Activated CD8-positive, alpha-beta memory T cell treated with anti-CD3 and anti-CD28 coated beads, Interleukin-2, amount 50 U/mL, for 24 hours (primary cell): Measurements from ENCODE around the gene ROPN1.
"Not testable (repeated sequence)": the region's sequence is repeated elsewhere in the genome, so short reads cannot be mapped to it uniquely, and the experiment has no call there.

ENCODE experiments used
- DNase-seq: peaks from one replicate; pipeline ENCODE4 v3.0.0-alpha.2; 2020; ENCODE audit errors: extremely low read depth

Gene ROPN1

DNA sequence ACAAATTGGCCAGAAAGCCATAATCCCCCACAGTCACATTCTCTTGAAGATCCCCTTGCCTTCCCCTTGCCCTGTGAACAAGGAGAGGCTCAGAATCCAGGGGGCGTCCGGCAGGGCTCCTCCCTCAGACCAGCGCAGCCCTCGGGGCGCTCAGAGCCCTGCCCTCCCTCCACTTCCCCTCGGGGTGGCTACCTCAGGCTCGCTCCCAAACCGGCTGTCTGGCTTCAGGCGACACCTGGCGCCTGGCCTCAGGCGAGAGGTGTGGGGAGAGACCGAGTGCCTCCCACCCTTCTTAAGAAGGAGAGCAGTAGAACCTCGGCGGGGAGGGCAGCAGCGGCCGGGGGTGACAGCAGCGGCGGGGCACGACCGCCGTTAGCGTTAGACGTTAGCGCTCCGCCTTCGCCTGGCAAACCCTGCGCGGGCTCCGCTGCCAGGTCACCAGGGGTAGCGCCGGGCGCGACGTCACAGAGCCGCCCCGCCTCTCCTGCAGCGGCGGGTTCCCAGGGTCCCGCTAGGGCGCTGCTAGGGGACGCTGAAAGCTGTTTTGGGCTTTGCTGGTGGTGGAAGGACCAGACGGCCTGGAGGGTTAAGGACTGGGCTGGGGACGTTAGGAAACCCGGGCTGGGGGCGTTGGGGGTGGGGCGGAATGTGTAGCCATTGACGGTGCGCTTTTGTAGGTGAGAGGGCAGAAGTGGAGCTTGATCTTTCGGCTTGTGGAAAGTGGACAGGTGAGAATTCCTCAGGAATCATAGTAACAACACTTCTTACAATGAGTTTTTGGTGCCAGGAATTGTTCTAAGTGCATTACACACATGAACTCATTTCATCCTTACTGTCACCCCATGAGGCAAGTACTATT, at the start of gene ROPN1:
ROPN1 (minus strand) TSS at position 395 of the 859 bp plus-strand sequence. CDS start 11,643 bp downstream, outside the sequence.
- DNase-seq: not testable (repeated sequence)

DNA sequence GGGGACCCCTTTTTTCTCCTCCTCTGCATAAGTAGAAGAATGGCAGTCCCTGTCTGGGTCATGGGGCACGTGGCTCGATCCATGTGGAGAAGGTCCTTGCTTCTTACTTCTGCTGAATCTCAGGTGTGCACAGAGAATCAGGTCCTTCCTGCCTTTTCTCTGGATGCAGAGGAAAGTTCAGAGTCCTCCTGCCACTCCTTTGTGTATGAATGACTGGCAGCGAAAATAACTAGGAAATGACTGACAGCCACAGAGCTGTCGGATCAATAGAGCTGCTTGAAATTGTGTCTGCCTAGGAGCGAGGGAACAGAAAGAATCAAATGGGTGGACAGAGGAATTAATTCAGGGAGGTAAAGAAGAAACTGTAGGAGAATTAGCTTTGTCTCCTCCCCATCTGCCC, 49.6 kb upstream of the ROPN1 start:
- no peak for DNase-seq

DNA sequence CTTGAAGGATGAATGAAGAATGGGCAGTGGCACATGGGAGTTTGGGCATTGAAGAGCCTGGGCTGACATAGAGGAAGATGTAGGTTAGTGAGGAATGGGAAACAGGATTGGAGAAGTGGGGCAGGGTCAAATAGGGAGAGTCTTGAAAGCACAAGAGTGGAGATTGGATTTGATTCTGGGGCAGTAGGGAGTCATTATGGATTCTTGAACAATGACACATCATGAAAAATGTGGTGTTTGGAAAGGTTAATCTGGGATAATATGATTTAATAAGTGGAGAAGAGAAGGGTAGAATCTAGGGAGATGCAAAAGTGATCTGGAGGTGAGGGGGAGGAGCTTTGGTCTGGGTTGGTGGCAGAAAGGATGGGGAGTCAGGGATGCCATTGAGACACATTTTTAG, 45.4 kb upstream of the ROPN1 start:
- no peak for DNase-seq

DNA sequence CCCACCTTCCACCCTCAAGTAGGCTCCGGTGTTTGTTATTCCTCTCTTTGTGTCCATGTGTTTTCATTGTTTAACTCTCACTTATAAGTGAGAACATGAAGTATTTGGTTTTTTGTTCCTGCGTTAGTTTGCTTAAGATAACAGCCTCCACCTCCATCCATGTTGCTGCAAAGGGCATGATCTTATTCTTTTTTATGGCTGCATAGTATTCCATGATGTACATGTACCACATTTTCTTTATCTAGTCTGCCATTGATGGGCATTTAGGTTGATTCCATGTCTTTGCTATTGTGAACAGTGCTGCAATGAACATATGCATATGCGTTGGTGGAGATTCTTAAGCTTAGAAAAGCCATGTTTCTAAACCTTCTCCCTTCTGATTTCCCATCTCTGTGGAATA, 44.3 kb upstream of the ROPN1 start:
- DNase-seq: not testable (repeated sequence)

DNA sequence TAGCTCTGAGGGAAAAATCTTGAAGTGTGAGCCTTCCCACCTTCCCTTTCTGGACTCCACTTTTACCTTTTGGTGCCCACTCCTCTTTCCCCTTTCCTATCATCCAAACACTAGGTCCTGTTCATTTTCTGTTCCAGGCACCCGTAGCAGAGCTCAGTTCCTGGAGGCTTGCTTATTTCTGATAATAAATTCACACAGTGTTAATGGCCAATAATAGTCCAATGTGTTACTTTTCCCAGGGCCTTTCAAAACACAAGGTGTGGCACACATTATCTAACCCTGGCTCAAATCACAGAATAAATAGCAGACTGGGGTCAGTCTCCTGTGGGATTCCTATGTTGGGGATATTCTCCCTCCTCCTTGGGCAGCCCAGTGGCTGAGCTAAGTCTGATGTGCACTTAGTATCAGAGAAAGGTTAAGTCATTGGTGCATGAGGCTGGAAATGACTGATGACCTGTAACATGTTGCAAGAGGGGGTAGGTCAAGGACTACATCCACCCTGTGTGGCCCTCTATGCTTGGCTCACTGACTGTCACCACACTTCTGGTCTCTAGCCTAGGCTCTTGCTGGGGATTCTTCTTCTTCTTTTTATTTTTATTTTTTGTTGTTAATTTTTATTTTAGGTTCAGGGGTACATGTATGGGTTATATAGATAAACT, 43.7 kb upstream of the ROPN1 start:
- no peak for DNase-seq

DNA sequence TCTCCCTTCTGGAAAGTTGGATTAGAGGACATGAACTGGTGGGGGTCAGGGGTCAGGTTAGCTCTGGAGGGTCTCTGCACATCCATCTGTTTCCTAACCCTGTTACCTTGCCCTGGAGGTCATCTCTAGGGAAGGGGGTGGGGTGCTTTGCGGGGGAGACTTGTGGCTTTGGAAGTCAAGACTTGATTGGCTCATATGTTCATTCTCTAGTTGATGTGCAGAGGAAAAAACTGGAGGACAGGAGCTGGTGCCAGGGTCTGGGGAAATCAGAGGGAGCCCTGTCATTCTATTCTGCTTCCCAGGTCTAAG, 42.9 kb upstream of the ROPN1 start:
- no peak for DNase-seq

DNA sequence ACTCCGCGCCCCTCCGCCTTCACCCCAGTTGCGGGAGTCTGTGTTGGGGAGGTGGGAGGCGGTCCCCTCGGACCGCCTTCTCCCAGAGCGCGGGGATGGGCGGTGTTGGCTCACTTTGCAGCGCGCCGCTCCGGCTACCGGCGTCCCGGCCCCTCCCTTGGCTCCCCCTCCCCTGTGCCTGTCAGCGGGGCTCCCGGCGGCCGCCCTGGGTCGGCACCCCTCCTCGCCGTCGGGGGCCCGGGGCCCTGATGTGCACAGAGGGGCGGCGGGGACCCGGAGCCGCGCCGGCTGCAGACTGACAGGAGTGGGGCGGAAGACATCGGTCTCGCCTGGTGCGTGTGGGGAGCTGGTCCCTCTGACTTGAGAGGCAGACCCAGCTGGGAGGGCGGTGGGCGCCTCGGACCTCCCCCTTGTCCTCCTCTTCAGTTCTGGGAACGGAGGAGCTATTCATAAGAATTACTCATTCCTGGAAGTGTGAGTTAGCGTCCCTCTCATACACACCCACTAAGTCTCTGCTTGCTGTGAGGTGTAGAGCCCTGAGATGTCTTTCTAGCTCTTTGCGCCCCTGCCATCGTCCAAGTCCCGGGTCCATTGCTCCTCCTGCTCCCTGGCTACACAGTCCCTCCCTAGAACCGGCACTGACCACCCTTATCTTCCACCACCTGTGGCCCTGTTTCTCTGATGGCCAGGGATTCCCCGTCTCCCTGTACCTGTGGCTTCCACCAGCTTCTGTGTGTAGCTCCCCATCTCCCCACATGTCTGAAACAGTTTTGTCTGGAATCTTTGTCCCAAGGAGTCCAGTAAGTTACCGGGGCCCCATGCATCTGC, 42.3 kb upstream of the ROPN1 start:
- no peak for DNase-seq

DNA sequence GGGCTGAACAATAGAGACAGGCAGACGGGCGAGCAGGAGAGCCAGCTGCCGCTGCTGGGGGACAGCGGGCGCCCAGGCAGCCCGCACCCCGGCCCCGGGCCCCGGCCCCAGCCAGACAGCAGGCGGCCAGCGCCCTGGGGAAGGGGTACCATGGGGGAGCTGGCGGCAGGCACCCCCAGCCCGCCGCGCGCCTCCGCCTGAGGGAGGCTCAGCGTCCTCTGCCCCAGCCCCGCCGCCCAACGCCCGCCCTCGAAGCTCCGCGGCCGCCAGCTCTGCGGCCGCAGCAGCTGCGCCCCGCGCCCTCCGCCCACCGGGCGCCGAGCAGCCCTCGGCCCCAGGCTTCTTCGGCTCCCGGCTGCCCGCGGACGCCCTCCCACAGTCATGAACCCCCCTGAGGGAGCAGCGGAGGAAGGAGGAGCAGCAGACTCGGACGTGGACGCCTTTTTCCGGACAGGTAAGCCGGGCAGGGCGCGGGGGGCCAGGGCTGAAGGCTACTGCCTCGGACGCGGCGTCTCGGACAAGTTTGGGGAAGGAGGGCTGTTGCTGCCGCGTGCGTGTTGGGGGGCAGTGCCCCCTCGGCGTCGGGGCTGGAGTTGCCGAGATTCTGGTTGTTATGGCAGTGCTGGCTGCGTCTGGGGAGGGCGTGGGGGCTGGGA, 41.6 kb upstream of the ROPN1 start, which contains the start of gene KALRN:
KALRN (plus strand) TSS at position 10 of the 656 bp plus-strand sequence.
- no peak for DNase-seq

DNA sequence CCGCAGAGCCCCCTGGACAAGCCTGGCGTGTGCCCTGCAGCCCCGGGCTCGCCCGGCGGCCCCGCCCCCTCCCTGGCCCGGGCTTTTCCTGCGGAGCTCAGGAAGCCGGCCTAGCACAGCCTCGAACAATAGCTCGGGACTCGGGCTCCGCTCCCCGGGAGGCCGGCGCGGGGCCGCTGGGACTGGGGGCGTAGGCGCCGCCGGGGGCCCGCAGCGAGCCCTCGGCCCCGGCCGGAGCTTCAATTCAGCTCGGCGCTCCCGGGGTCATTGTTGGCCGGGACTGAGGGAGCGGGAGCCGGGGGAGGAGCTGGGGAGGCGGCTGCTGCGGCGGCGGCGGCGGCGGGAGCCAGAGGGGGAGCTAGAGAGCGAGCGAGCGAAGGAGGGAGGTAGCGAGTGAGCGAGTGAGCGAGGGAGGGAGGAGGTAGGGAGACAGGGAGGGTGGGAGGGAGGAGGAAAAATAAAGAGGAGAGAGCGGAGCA, 41.0 kb upstream of the ROPN1 start:
- DNase-seq: peak; percentile 33

DNA sequence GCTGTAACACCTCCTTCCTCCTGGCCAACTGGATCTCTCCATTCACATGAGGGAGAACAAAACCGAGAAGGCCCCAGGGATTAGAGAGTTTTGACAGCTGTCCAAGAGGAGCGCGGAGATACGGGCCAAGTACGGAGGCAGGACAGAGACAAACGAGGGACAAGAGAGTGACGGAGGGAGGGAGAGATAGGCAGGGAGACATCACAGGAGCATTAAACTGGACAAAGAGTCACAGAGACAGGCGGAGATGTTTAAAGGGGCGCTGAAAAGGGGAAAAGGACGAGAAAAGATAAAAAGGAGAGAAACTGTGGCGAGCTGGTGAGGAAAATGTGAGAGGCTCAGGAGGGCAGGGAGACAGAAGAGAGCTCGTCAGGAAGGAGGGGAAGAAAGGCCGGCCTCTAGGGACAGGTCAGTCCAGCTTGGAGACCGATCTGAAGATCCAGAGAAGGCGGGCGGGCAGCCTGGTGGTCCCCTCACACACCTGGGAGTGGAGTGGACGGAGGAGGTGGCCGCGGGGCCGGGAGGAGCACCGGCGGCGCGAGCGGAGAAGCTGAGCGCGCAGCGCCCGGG, 40.5 kb upstream of the ROPN1 start:
- no peak for DNase-seq

DNA sequence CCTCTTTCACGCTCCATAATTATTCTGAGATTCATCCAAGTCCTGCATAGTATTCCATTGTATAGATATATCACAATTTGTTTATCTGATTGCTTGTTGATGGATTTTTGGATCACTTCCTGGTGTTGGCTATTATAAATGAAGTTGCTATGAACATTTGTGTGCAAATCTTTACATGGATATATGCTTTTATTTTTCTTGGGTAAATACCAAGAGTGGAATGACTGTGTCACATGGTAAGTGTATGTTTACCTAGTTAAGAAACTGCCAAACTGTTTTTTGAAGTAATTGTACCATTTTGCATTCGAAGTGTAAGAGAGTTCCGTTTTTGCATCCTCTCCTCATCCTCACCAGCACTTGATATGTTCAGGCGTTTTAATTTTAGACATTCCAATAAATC, 34.6 kb upstream of the ROPN1 start:
- DNase-seq: no peak

DNA sequence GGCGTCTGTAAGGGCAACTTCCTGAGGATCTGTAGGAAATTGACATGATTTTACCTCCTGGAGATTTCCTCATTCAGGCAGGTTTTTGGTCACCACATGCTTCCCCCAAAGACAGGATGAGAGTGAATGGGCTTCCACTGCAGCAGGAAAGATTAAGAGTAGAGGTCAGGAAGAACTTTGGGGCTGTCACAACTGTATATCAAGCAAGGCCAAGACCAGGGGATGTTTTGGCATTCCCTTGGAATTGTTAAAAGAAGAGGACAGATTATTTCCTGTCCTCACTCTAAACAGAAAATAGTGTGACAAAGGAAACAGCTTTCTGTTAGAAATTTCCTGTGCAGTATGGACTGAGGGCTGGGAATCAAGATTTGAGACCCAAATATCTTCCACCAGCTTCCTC, 31.6 kb upstream of the ROPN1 start:
- DNase-seq: not testable (repeated sequence)

DNA sequence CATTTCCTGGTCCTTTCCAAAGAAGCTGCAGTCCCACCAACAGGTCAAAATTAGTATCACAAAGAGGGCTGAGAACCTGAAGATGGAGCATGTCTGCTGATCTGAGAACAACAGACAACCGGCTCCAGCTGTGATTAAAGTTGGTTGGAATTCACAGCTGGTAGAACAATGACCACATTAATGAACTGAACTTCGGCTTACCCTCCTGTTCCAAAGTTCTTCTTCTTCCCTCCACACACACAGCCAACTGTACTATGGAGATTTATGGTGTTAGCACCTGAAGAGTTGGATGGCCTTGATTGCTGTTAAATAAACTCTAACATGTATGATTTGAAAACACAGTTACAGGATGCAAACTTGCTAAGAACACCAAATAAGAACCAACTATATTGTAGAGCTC, 27.4 kb upstream of the ROPN1 start:
- no peak for DNase-seq

DNA sequence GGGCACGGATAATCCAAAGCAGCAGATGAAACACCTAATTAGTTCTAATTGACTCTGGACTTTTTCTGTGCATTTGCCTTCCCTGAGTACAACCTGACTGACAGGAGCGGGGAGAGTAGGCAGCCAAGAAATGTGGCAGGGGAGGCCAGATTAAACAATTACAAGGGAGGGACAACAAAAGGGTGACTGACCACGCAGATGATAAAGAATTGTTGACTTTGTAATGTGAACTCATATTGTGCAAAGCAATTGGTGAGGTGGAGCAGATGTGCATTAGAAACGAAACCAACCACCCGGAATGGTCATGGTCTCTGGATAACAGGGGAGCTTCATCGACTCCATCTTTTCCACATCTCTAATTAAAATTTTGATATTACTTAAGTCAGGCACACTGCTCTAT, 25.6 kb upstream of the ROPN1 start:
- not testable (repeated sequence) for DNase-seq

DNA sequence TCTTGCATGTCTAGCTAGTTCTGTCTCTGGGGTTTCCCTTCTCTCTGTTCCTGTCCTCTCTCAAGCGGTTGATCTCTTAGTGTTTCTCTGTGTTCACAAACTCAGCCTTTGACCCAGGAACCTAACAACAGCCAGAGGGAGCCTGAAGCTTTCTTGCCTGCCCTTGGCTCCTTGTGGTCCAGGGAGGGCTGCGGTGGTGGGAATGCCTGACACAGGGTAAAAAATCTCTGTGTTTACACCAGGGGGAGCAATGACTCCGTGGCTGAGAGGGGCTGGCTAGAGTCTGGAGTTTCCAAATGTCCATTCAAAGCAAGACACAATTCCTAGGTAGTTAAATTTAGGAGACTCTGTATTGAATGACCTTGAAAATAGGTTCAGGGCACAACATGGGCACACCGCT, 24.6 kb upstream of the ROPN1 start:
- DNase-seq: not testable (repeated sequence)

DNA sequence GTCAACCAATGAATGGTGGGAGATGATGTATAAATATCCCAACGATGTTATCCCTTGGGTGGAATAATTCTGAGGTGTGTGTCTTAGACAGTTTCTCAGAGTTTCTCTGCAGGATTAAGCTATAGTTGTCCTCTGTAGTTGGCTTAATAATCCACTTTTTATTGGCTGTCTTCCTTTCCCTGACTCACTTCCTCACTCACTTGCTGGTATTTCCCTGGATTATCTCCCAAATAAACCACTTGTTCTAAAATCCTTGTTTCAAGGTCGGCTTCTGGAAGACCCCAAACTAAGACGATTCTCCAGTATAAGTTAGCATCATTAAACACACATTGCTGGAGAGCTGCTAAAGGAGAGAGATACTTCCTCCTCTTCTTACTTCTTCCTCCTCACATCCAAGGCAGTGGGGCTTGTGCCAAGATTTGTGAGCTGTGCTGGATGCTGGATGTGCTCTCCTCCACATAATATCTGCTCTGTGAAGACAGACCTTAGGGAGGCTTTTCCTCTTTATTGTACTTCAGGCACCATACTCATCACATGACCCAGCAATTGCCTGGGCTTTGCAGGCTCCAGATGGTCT, 22.5 kb upstream of the ROPN1 start:
- DNase-seq: no peak

DNA sequence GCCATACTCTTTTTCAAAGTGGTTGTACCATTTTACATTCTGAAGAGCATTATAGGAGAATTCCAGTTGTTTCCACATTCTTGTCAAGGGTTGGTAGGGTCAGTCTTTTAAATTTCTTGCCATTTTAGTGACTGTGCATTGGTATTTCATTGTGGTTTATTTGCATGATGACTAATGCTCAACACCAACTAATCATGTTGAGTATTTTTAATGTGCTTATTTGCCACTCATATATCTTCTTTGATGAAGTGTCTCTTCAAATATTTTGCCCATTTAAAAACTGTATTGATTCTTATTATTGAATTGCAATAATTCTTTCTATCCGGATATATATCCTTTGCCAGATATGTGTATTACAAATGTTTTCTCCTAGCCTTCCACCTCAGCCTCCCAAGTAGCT, 16.4 kb upstream of the ROPN1 start:
- not testable (repeated sequence) for DNase-seq

DNA sequence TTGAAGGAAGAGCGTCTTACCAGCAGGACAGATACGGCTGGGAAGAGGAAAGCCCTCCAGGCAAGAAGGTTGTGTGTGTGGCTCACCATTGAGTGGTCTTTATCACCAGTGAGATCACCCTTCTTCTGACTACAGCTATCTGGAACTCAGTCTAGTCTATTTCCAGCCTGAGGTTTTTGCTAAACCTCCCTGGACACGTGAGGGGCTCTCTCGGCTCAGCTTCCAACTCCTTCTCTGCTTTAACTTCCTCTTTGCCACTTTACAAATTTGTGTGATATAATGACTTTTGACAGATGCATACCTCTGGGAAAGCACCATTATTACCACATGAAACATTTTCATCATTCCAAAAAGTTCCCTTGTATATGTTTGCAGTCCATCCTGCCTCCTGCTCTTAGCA, 15.3 kb upstream of the ROPN1 start:
- DNase-seq: no peak

DNA sequence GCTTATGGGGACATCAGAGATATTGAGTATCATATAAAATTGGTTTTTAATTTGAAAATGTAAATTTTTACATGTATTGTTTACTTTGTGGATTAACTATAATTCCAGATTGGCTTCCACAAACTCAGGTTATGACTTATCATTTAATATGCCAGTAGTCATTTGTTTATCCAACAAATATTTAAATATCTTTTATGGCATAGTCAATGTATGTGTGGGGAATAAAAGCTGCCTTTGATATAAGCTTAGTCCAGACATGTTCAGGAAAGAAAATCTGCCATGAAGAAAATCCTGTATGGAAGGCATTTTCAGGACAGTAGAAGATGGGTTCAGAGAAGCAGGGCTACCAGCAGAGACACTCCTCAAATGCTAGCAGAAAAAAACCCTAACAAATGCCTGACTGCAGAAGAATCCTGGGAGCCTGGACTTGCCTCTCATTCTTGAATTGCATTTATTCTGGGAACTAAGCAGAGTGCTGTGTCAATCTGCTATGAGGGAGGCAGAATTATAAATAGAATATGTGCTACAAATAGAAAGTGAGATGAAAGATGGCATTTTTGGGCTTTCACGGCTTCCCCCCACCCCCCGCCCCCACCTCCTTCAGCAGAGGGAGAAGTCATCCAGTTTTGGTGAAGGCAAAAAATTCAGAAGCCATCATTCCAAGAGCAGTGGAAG, 10.6 kb upstream of the ROPN1 start:
- DNase-seq: not testable (repeated sequence)

DNA sequence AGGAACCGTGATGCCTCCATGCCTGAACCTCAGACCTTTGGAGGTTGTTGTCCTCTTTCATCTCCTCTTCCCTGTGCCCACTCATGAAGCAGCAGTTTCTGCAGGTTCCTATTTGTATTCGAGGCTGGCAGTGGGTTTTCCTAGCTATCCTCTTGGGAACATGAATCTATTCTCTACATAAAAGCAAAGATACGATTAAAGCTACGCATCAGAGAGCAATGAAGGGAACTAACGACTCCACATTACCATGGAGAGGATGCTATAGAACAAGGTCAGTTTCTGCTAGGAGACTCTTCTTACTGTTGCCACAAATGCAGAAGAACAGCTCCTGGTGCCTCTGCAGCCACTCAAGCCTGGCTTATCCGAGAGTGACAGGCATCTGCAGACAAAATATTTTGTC, 9.4 kb upstream of the ROPN1 start:
- not testable (repeated sequence) for DNase-seq
